Lung microvascular endothelial cell (primary cell): ENCODE results near the gene SLAMF9. TPM values are rescaled to one million over a fixed set of nuclear protein-coding genes. Genes with fewer than 3 reads are reported as not detected.

Source experiments
- DNase-seq, 2 donors: peaks; one replicate each; pipeline versions ENCODE4 v3.0.0 to v3.0.0-alpha.2; 2010; ENCODE audit warnings: low read depth in 2 of 2
- total RNA-seq: library from RNA; depleted of rRNA; stranded (reverse); fragments of >200 nt; gene quantifications from 2 replicates; pipeline ENCODE4 v1.2.1, GENCODE V29; 2014

SLAMF9 gene
- total RNA-seq, 1 donor from 2014 or later, result not detected

- DNase-seq, result no peak
Observed at GRCh38 chr1:159946242-159947187, 7.5 kb downstream of the SLAMF9 start.

- peak; percentile 48 to 90 for DNase-seq
Observed at GRCh38 chr1:159945483-159946241, 8.4 kb downstream of the SLAMF9 start, which contains the start of gene IGSF9. TSS of gene IGSF9 (minus strand) at chr1:159945613. CDS start at chr1:159943454, 2,159 bp downstream.

GRCh38 chr1:159944623-159945455 is 9.2 kb downstream of the SLAMF9 start:
- DNase-seq, result no peak

- no peak for DNase-seq
Observed at GRCh38 chr1:159943908-159944622, 10.0 kb downstream of the SLAMF9 start.

GRCh38 chr1:159943278-159943640 is 10.8 kb downstream of the SLAMF9 start:
- DNase-seq, result no peak

GRCh38 chr1:159942632-159943277 is 11.3 kb downstream of the SLAMF9 start:
- DNase-seq, result no peak

GRCh38 chr1:159941591-159942560 is 12.2 kb downstream of the SLAMF9 start:
- DNase-seq, result no peak

- no peak for DNase-seq
Observed at GRCh38 chr1:159941141-159941540, 12.9 kb downstream of the SLAMF9 start.

GRCh38 chr1:159940006-159940620 is 13.9 kb downstream of the SLAMF9 start:
- DNase-seq, result no peak

- DNase-seq, result no peak
Observed at GRCh38 chr1:159939678-159940002, 14.4 kb downstream of the SLAMF9 start.

- no peak for DNase-seq
Observed at GRCh38 chr1:159938905-159939677, 14.9 kb downstream of the SLAMF9 start.

GRCh38 chr1:159938211-159938852 is 15.7 kb downstream of the SLAMF9 start:
- no peak for DNase-seq

- DNase-seq, result no peak
Observed at GRCh38 chr1:159937054-159937750, 16.8 kb downstream of the SLAMF9 start.

GRCh38 chr1:159936273-159936904 is 17.6 kb downstream of the SLAMF9 start:
- peak; percentile 47 to 65 for DNase-seq

GRCh38 chr1:159935719-159936272 is 18.2 kb downstream of the SLAMF9 start:
- DNase-seq, result no peak

GRCh38 chr1:159935305-159935704 is 18.7 kb downstream of the SLAMF9 start:
- no peak for DNase-seq
